Muscle of leg (tissue), 11 donors: Measurements from ENCODE around the gene ARGLU1. TPM values are rescaled to one million over a fixed set of nuclear protein-coding genes. Genes with fewer than 3 reads are reported as not detected.
A peak's percentile ranks its signal among the peaks of the same experiment; 100 is the strongest.

Source experiments
- DNase-seq: peaks from one replicate; pipeline ENCODE4 v3.0.0; 2013
- H3K27ac ChIP-seq: one replicate; pipeline ENCODE4 v1.5.1; 2013; ENCODE audit warnings: mild to moderate bottlenecking, low read length, control low read depth
- H3K27me3 ChIP-seq: one replicate; pipeline ENCODE4 v1.6.1; 2013; ENCODE audit warnings: low read length; ENCODE audit not compliant: control insufficient read depth, insufficient read depth
- H3K36me3 ChIP-seq: one replicate; pipeline ENCODE4 v1.6.1; 2013; ENCODE audit warnings: low read length; ENCODE audit not compliant: control insufficient read depth, insufficient read depth
- H3K4me1 ChIP-seq: one replicate; pipeline ENCODE4 v1.6.1; 2013; ENCODE audit warnings: low read length; ENCODE audit not compliant: control insufficient read depth, insufficient read depth
- H3K4me3 ChIP-seq: one replicate; pipeline ENCODE4 v1.5.1; 2013; ENCODE audit warnings: low read length, control low read depth
- H3K9me3 ChIP-seq: replicated peaks from 2 replicates; pipeline ENCODE4 v1.6.1; 2013; ENCODE audit warnings: low read depth, low read length; ENCODE audit not compliant: control insufficient read depth
- WGBS: methylation state at CpG from one replicate; pipeline ENCODE4 v1.1.5; 2013; ENCODE audit warnings: missing lambda C conversion rate; ENCODE audit not compliant: insufficient coverage; 5-methylcytosine and 5-hydroxymethylcytosine counted together
- polyA plus RNA-seq, 8 donors: library from polyadenylated mRNA; unstranded; fragments of 120-200 nt; gene quantifications; one replicate each; pipeline versions ENCODE4 v1.2.1 to v1.2.3, GENCODE V29; 2013; ENCODE audit warnings: inconsistent platforms in 1 of 8, low replicate concordance in 1 of 8; ENCODE audit not compliant: insufficient read length in 8 of 8, insufficient read depth in 1 of 8
- total RNA-seq: library from RNA; stranded (reverse); fragments of 120-200 nt; gene quantifications from one replicate; pipeline ENCODE4 v1.2.4, GENCODE V29; 2013

Gene ARGLU1
- total and polyA plus RNA-seq, 9 donors = 79.1 to 161 (median 136) TPM

- H3K27ac ChIP-seq = peak overlapping the region; percentile 80
These were observed 33.0 kb downstream of the ARGLU1 start for GRCh38 chr13:106534639-106535551.

GRCh38 chr13:106533943-106534638, 33.8 kb downstream of the ARGLU1 start:
- Histone ChIP-seq H3K27ac (peak overlapping the region; percentile 81), H3K27me3 (no peaks in the 10 kb centered on the region), H3K9me3 (no peaks in the 10 kb centered on the region), H3K36me3 (no peaks in the 10 kb centered on the region), H3K4me1 (peaks cover 16% of the 10 kb centered on the region), H3K4me3 (peak overlapping the region; percentile 68)
- WGBS = under 1% methylated on average over 61 of the region's 66 CpGs
- DNase-seq = peak; percentile 65

More at GRCh38 chr13:106534639-106535551, 33.0 kb downstream of the ARGLU1 start:
- DNase-seq = peak; percentile 49
- Histone ChIP-seq H3K27me3 (no peaks in the 10 kb centered on the region), H3K4me1 (peaks cover 16% of the 10 kb centered on the region), H3K9me3 (no peaks in the 10 kb centered on the region), H3K4me3 (peak overlapping the region; percentile 68), H3K36me3 (no peaks in the 10 kb centered on the region)
- under 1% methylated on average over 112 of the region's 121 CpGs for WGBS

GRCh38 chr13:106533101-106533942, 34.6 kb downstream of the ARGLU1 start:
- DNase-seq = peak; percentile 91
- under 1% methylated on average over 27 of the region's 44 CpGs for WGBS
- Histone ChIP-seq H3K9me3 (no peaks in the 10 kb centered on the region), H3K36me3 (no peaks in the 10 kb centered on the region), H3K4me3 (peak overlapping the region; percentile 68), H3K4me1 (peaks cover 16% of the 10 kb centered on the region), H3K27me3 (no peaks in the 10 kb centered on the region), H3K27ac (peak overlapping the region; percentile 81)

- DNase-seq = peak; percentile 61
- Histone ChIP-seq H3K9me3 (no peaks in the 10 kb centered on the region), H3K36me3 (no peaks in the 10 kb centered on the region), H3K27ac (peak overlapping the region; percentile 80), H3K27me3 (no peaks in the 10 kb centered on the region), H3K4me3 (peak overlapping the region; percentile 37), H3K4me1 (peaks cover 16% of the 10 kb centered on the region)
- 14% methylated on average over 5 of the region's 18 CpGs for WGBS
These were observed 35.6 kb downstream of the ARGLU1 start for GRCh38 chr13:106532111-106532929.

- Histone ChIP-seq H3K27me3 (no peaks in the 10 kb centered on the region), H3K4me3 (peak overlapping the region; percentile 9), H3K36me3 (no peaks in the 10 kb centered on the region), H3K9me3 (no peaks in the 10 kb centered on the region), H3K27ac (peak overlapping the region; percentile 57), H3K4me1 (peaks cover 13% of the 10 kb centered on the region)
- no CpG with 5 or more reads among the region's 8 CpGs for WGBS
- DNase-seq = no peak
These were observed 36.9 kb downstream of the ARGLU1 start for GRCh38 chr13:106530980-106531481.

GRCh38 chr13:106530171-106530851, 37.6 kb downstream of the ARGLU1 start:
- Histone ChIP-seq H3K4me1 (peaks cover 11% of the 10 kb centered on the region), H3K27me3 (no peaks in the 10 kb centered on the region), H3K27ac (peak overlapping the region; percentile 57), H3K9me3 (no peaks in the 10 kb centered on the region), H3K4me3 (no peak overlapping the region), H3K36me3 (no peaks in the 10 kb centered on the region)
- no peak for DNase-seq
- no CpG with 5 or more reads among the region's 11 CpGs for WGBS

- H3K27ac ChIP-seq = peak overlapping the region; percentile 20
- no peaks in the 10 kb centered on the region for H3K36me3 ChIP-seq
- peaks cover 11% of the 10 kb centered on the region for H3K4me1 ChIP-seq
- DNase-seq = no peak
- no peaks in the 10 kb centered on the region for H3K9me3 ChIP-seq
- H3K27me3 ChIP-seq = no peaks in the 10 kb centered on the region
- no peak overlapping the region for H3K4me3 ChIP-seq
- 100% methylated on average over 2 of the region's 8 CpGs for WGBS
These were observed 38.3 kb downstream of the ARGLU1 start for GRCh38 chr13:106529415-106530170.

GRCh38 chr13:106528718-106529414, 39.1 kb downstream of the ARGLU1 start:
- DNase-seq = no peak
- H3K9me3 ChIP-seq = no peaks in the 10 kb centered on the region
- H3K4me1 ChIP-seq = peaks cover 10% of the 10 kb centered on the region
- no peaks in the 10 kb centered on the region for H3K27me3 ChIP-seq
- no peak overlapping the region for H3K4me3 ChIP-seq
- no peaks in the 10 kb centered on the region for H3K36me3 ChIP-seq
- 56% methylated on average over 4 of the region's 7 CpGs for WGBS
- no peak overlapping the region for H3K27ac ChIP-seq
